Measurements from ENCODE around the gene SCUBE1. TPM values are rescaled to one million over a fixed set of nuclear protein-coding genes. Genes with fewer than 3 reads are reported as not detected.

SCUBE1 gene
- total and polyA plus RNA-seq, 10 of the 15 experiments (the other 5 are each of a cell fraction or from before 2014, with no cell fraction given): not detected

- no peaks in the 10 kb centered on the region for H3K9me3 ChIP-seq (replicated peaks; ENCODE audit: control insufficient read depth, insufficient read depth, low read length)
- ChIA-PET SMC1A (ENCODE audit: uncharacterized antibody, unreplicated experiment) (no interaction called here), CTCF (no interaction called here), POLR2A (no interaction called here), RAD21 (ENCODE audit: unreplicated experiment) (no interaction called here)
- in situ Hi-C loops (cut with MboI): no loop called here
- TF ChIP-seq GATAD2B (conservative IDR thresholded peaks at IDR 0.05; ENCODE audit: low read depth): no peak
- no peak for TF ChIP-seq MYB (IDR thresholded peaks at IDR 0.05; ENCODE audit: borderline replicate concordance, low read depth, low read length)
- no peak for TF ChIP-seq SP1 (IDR thresholded peaks at IDR 0.05; ENCODE audit: low read depth, low read length)
- no peak for TF ChIP-seq MEF2B (IDR thresholded peaks at IDR 0.05; ENCODE audit: partially characterized antibody, poor library complexity, severe bottlenecking)
- no peak for TF ChIP-seq IKZF2 (IDR thresholded peaks at IDR 0.05)
- no peak for TF ChIP-seq HDGF (IDR thresholded peaks at IDR 0.05)
- no peak for TF ChIP-seq ZZZ3 (IDR thresholded peaks at IDR 0.05; ENCODE audit: control insufficient read depth, insufficient read length, low read depth)
- TF ChIP-seq E2F8 (IDR thresholded peaks at IDR 0.05; ENCODE audit: low read depth, partially characterized antibody): no peak
- TF ChIP-seq KLF5 (IDR thresholded peaks at IDR 0.05; ENCODE audit: partially characterized antibody): no peak
- no peak for TF ChIP-seq NFXL1 (IDR thresholded peaks at IDR 0.05; ENCODE audit: borderline replicate concordance)
- TF ChIP-seq BHLHE40 (IDR thresholded peaks at IDR 0.05; ENCODE audit: borderline replicate concordance in 1 of 2, low read depth in 2 of 2, low read length in 1 of 2): no peak
- TF ChIP-seq ZBTB11 (CRISPR knock-in tag; IDR thresholded peaks at IDR 0.05): no peak
- no peak for TF ChIP-seq HDAC2 (IDR thresholded peaks at IDR 0.05)
- H3K36me3 ChIP-seq (ENCODE audit: control insufficient read depth in 2 of 2, insufficient read depth in 2 of 2, low read length in 1 of 2): no peaks in the 10 kb centered on the region
- H3K27me3 ChIP-seq (replicated peaks in 1 of 2; ENCODE audit: control insufficient read depth in 2 of 2, insufficient read depth in 2 of 2, low read length in 1 of 2): peaks cover 0 to 9% of the 10 kb centered on the region in 2 experiments; a peak in 3 of 4 replicates
- WGBS (ENCODE audit: insufficient coverage, insufficient replicate concordance, low lambda C conversion rate, missing lambda C conversion rate): 63% methylated on average over 23 of the region's 23 CpGs
- H3K79me2 ChIP-seq (ENCODE audit: control insufficient read depth, insufficient read depth, low read length): no peaks in the 10 kb centered on the region
- H3K4me3 ChIP-seq: no peak overlapping the region
- no peak for FAIRE-seq
- peaks cover 8% of the 10 kb centered on the region; the same call in 1 of the 2 replicates for H3K4me1 ChIP-seq (ENCODE audit: control insufficient read depth, insufficient read depth, low read length)
- H3K4me2 ChIP-seq (ENCODE audit: control insufficient read depth, insufficient read depth): no peak overlapping the region
- no peak for DNase-seq (ENCODE audit: low read depth, low spot score)
- no peak overlapping the region for H3K27ac ChIP-seq (ENCODE audit: control insufficient read depth, insufficient read depth)
- intact Hi-C loops (cut with micrococcal nuclease; ENCODE audit: unreplicated experiment): no loop called here
- H2AFZ ChIP-seq (ENCODE audit: control insufficient read depth, low read depth, low read length): no peak overlapping the region
- no peaks in the 10 kb centered on the region for H4K20me1 ChIP-seq (ENCODE audit: control insufficient read depth, insufficient read depth)
- no peak overlapping the region for H3K9ac ChIP-seq (ENCODE audit: control insufficient read depth, insufficient read depth, low read length)
- no peak for ATAC-seq
- no TSS peak for BruUV-seq (replicated peaks)
Measured at GRCh38 chr22:43255299-43255698, 87.9 kb downstream of the SCUBE1 start.

All from GM12878 (cell line).